Bronchus fibroblast of lung (primary cell): ENCODE data around the gene VPS11. TPM values are rescaled to one million over a fixed set of nuclear protein-coding genes. Genes with fewer than 3 reads are reported as not detected.

ENCODE experiments used
- total RNA-seq: library from RNA; depleted of rRNA; stranded (reverse); fragments of >200 nt; gene quantifications from 2 replicates; pipeline ENCODE4 v1.2.3, GENCODE V29; 2015

The VPS11 gene
- 24.2 and 26.5 TPM in 2 replicates for total RNA-seq

DNA sequence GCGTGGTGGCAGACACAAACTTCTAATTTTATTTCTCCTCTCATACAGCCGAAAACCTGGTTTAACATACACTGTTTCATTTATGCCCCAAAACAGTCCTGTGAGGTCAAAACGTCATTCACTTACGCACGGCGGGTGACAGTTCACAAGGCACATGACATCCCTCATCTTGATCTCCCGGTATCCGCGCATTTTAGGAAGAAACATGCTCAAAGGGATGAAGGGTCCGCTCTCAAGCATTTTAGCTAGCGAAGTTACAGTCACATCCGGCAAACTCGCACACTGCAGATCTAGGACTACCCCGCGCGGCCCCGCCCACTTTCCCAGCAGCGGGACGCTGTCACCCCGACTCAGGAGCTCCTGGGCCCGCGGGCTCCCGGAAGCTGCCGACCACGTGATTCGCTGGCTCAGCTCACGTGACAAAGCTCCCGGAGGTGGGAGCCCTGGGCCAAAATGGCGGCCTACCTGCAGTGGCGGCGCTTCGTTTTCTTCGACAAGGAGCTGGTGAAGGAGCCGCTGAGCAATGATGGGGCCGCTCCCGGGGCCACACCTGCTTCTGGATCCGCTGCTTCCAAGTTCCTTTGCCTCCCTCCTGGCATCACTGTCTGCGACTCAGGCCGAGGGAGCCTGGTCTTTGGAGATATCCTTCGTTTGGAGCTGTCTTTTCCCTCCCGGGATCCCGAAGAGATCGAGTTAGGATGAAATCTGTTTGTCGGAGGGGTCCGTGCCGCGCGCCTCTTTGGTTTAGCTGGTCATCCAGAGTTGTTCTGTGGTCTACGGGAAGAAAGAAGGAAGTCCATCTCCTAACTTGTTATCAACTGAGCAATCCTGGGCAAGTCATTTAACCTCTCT, at the start of gene VPS11:
Gene VPS11 (plus strand): TSS at position 448 of the 852 bp plus-strand sequence. CDS start 6 bp downstream, at position 454.

DNA sequence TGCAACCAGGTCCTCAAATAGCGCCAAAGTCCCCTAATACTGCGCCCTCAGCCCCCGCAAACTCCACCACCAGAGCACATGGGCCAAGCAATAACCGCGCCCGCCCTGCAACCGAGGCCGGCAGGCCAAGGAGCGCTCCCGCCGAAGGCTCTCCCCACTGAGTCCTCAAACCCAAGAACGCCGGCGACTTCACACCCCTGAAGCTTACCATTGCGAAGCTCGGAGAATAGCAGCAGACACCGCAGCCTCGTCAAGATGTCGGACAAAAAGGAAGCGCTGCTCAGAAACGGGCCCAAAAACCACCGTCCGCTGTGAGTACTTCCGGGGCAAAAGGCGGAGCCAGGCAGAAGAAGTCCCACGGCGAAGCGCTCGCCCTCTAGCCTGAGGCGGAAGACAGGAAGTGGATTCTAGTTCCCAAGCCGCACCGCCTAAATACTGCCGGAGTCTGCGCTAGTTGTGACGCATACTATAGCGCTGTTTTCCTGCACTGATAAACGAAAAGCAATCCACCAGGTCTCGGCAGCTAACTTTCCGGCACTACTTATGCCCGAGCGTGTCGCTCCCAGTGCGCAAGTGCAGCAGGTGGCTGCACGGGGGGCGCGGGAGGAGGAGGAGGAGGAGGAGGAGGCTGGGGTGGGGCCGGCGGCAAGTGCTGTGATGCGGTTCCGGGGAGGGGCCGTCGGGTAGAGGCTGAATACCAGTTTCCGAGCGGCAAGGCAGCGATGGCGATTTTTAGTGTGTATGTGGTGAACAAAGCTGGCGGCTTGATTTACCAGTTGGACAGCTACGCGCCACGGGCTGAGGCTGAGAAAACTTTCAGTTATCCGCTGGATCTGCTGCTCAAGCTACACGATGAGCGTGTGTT, 49.3 kb upstream of the VPS11 start, which contains the start of the genes RPS25 and TRAPPC4:
Gene RPS25 (minus strand): TSS at position 270 of the 865 bp plus-strand sequence. CDS start 59 bp downstream, at position 211.
Gene TRAPPC4 (plus strand): TSS at position 693 of the 865 bp plus-strand sequence. CDS start 30 bp downstream, at position 723.

DNA sequence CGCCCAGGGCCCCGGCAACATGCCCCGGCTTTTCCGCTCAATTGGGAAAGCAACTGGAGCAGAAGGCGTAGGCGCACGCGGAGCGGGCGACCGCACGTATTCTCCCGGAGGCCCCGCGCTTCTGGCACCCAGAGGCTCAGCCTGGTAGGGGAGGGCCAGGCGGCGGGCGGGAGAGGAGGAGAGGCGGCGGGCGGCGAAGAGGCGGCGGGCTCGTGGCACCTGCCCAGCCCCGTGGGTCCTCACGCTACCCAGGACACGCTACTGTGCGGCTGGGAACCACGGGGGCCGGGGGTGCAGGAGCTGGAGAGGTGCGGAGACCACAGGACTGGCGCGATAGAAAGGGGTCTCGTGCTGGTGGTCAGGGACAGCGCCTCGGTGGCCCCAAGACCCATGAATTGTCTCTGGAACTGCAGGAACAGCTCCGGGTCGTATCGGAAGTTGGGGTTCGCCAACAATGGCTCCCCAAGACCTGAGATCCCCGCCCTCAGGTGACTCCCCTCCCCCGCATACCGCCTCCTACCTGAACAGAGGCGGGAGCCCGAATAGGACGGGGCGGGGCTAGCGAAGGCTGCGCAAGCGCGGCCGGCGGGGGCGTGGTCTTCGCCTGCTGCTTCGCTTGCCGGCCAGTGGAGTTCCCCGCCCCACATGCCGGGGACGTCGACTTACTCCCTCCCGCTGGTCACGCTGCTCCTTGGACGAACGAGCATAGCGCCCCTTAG, 37.1 kb upstream of the VPS11 start, which contains the start of gene SLC37A4:
Gene SLC37A4 (minus strand): TSS at position 549 of the 719 bp plus-strand sequence.

DNA sequence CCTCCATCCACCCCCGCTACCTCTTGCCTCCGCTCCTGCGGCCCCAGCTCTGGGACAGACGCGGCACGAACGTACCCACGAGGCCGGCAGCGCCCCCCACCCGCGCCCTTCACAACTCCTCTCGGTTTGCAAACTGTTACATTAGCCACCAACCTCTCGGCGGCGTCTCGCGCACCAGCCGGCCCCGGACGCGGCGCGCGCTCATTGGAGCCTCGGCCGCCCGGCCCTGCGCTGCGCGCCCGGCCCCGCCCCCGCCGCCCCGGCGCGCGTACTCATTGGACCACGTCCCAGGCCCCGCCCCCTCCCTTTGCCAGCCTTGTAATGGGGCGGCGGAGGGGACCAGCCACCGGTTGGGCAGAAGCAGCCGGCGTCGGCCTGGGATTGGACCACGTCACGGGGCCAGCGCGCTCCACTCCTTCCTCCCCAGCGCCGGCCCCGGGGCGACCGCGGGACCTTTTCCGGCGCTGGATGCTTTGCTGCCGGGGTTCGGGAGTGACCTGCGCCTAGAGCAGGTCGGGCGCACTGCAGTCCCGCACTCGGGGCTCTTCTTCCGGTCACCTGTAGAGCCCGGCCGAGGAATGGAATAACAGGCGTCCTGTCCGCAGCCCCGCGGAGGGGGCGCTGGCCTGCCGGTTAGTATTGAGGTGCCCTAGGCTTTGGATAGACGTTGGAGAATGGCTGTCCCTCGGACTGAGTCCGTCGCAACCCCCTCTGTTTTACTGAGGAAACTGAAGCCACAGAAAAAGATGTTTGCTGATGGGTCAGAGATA, 10.4 kb upstream of the VPS11 start, which contains the start of gene HYOU1:
Gene HYOU1 (minus strand): TSS at position 206 of the 770 bp plus-strand sequence. CDS start 1,045 bp downstream, outside the sequence.

DNA sequence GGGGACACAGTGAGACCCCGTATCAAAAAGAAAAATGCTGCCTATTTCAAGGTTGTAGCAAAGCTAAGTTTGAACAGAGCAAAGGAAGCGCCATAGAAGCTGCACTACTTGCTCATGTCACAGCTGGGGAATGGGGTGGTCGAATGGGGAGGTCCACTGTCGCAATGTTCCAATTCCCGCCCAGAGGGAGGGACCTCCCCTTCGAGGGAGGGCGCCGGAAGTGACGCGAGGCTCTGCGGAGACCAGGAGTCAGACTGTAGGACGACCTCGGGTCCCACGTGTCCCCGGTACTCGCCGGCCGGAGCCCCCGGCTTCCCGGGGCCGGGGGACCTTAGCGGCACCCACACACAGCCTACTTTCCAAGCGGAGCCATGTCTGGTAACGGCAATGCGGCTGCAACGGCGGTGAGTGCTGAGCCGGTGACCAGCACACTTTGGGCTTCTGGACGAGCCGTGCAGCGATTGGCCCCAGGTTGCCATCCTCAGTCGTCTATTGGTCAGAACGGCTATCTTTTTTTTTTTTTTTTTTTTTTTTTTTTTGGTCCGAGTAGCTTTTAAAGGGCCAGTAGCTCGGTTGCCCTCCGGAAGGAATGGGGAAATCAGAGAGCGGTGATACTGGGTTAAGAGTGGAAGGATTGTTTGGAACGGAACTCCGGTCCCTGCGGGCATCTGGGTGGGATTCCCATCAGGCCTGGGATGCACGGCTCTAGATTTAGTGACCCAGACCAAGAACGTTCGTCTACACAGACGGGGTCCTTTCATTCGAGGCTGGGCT, 17.2 kb downstream of the VPS11 start, which contains the start of gene HMBS:
Gene HMBS (plus strand): TSS at position 219 of the 774 bp plus-strand sequence. CDS start 153 bp downstream, at position 372.

DNA sequence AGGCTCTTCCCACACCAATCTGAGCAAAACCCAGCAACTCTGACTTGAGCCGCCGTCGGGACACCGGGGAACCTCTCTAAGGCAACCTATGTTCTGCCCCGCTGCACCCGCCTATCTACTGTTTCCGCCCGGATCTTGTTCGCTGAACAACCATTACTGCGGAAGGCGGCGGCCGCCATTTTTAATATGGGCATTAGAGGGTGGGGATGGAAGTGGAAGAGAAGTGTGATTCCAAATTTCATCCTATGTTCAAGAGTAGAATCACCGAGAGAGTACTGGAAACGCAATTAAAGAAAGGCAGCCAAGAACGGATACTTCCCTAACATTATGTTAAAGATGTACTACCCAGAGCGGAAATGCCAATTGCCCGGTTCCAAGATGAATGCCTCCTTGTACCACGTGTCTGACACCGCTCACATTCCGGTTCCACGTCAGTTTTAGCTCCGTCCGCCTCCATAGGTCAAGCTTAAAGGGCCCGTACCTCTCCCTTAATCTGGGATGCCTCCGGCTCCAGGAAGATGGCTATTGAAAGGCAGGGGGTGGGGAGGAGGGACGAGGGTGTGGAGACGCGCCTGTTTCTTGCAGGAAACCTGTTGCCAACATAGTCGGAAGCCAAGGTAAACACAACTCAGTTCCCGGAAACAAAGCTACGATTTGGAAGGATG, 34.3 kb downstream of the VPS11 start, which contains the start of gene DPAGT1:
Gene DPAGT1 (minus strand): TSS at position 95 of the 665 bp plus-strand sequence. CDS start 198 bp downstream, outside the sequence.

DNA sequence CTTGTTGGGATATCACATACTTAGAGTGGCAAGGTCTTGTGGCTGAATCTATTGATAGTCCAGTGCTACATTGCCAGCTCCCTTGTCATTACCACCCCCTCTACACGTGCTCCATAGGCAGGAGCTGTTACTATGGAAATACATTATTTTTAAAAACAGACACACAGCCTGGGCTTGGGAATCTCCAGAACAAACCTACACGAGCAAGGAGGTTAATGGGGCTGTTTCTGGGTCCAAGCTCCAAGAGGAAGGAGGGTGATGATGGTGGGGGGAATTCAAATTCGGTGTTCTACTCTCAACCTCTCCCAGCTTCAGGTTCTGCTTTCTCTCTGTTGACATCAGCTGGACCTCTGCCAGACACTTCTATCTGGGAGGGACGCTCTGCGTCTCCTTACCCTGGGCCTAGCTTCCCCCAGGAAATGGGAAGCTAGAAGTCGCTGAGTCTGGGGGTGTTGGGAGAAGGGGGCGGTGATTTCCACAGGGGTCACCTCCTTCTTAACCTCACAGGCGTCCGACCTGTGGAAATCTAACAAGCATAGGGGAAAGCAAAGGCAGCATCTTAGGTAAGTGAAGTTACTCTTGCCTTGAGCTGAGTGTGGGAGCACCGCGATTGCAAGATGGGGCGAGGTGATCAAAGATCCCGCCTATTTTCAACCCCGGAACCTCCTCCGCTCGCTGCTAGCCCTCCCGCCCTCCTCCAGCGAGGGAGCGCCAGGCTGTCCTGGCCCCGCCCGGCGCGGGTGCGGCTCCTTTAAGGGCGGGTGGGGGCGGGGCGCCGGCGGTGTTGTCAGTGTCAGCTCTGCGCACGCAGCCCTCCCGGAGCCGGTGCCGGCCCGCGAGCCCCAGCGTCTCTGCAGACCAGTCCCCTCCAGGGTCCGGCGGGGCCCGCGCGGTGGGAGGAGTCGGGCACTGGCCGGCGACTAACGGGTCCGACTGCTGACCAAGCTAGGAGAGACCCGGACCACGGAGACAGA, 39.2 kb downstream of the VPS11 start, which contains the start of gene C2CD2L:
Gene C2CD2L (plus strand): TSS at position 781 of the 974 bp plus-strand sequence. CDS start 398 bp downstream, outside the sequence.

DNA sequence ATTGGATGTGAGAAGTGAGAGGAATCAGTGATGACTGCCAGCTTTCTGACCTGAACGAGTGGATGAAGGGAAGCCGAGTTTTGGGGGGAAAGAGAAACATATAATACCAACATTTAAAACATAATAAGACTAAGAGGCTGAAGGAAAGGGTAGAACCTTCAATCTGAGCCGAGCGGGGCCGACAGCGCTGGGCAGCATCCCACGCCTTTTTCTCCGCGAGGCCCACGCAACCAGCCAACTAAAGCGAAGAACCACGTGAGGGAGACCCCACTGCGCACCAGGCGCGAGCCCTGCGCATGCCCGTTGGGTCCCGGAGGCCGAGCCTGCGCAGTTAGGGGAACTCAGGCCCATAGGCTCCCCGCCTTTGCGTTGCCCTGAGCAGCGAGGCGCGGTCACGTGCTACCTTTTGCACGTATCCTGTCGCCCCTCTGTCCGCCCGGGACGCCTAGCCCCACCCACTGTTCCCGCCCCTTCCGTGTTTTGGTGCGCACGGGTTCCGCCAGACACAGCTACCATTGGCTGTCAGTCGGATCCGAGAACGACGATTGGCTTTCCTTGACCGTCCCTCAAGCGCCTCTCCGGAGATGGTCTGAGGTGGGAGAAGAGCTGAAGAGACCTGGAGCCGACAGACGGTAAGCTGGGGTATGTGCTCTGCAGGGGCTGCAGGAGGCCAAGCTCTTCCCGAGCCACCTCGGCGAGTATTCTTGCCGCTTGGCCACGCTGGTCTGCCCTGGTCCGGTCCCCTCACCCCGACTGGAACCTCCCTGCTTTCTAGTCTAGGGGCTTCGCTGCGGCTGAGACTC, 53.6 kb downstream of the VPS11 start, which contains the start of gene HINFP:
Gene HINFP (plus strand): TSS at position 573 of the 803 bp plus-strand sequence. CDS start 5,365 bp downstream, outside the sequence.

Other genes starting within 250 kb of the VPS11 start
- not detected in 2 replicates for gene CXCR5, start 183.9 kb upstream of the VPS11 start, total RNA-seq
- gene BCL9L, start 141.9 kb upstream of the VPS11 start, total RNA-seq, result 21.0 and 21.4 TPM in 2 replicates
- gene UPK2, start 111.5 kb upstream of the VPS11 start, total RNA-seq, result not detected in 2 replicates
- gene FOXR1, start 96.1 kb upstream of the VPS11 start, total RNA-seq, result not detected in 2 replicates
- 7.1 and 7.9 TPM in 2 replicates for gene CENATAC, start 69.7 kb upstream of the VPS11 start, total RNA-seq
- gene RPS25, start 49.5 kb upstream of the VPS11 start, total RNA-seq, result 1,361 and 1,484 TPM in 2 replicates
- 82.4 and 102 TPM in 2 replicates for gene TRAPPC4, start 49.1 kb upstream of the VPS11 start, total RNA-seq
- 20.8 and 24.1 TPM in 2 replicates for gene SLC37A4, start 36.9 kb upstream of the VPS11 start, total RNA-seq
- gene HYOU1, start 10.6 kb upstream of the VPS11 start, total RNA-seq, result 70.6 and 75.7 TPM in 2 replicates
- gene HMBS, start 17.1 kb downstream of the VPS11 start, total RNA-seq, result 26.2 and 35.4 TPM in 2 replicates
- gene DPAGT1, start 34.0 kb downstream of the VPS11 start, total RNA-seq, result 34.1 and 40.0 TPM in 2 replicates
- 6.1 and 7.9 TPM in 2 replicates for gene C2CD2L, start 39.5 kb downstream of the VPS11 start, total RNA-seq
- 11.8 and 12.0 TPM in 2 replicates for gene HINFP, start 53.8 kb downstream of the VPS11 start, total RNA-seq
- 0.15 and 0.34 TPM in 2 replicates for gene ABCG4, start 81.2 kb downstream of the VPS11 start, total RNA-seq
- gene NLRX1, start 100.9 kb downstream of the VPS11 start, total RNA-seq, result 13.5 and 15.1 TPM in 2 replicates
- gene NHERF4, start 117.7 kb downstream of the VPS11 start, total RNA-seq, result not detected in 2 replicates
- gene CBL, start 138.5 kb downstream of the VPS11 start, total RNA-seq, result 7.1 and 8.2 TPM in 2 replicates
- gene MCAM, start 249.3 kb downstream of the VPS11 start, total RNA-seq, result 177 and 195 TPM in 2 replicates